Measurements from ENCODE around the gene LACTBL1.
"Not testable (repeated sequence)": the region's sequence is repeated elsewhere in the genome, so short reads cannot be mapped to it uniquely, and the experiment has no call there.

The LACTBL1 gene

GRCh38 chr1:22972760-22973159, at the start of gene LACTBL1:
Gene LACTBL1 (minus strand): TSS chr1:22972866. CDS start chr1:22972316, 550 bp downstream.
- DNase-seq (ENCODE audit: low read depth, low spot score) = no peak

- DNase-seq (ENCODE audit: low read depth, low spot score) = no peak
These were observed 49.2 kb upstream of the LACTBL1 start for GRCh38 chr1:23021834-23022233.

GRCh38 chr1:23020706-23021405, 48.2 kb upstream of the LACTBL1 start:
- peak; percentile 13 for DNase-seq (ENCODE audit: low read depth, low spot score)

GRCh38 chr1:23019863-23020625, 47.4 kb upstream of the LACTBL1 start:
- peak; percentile 64 for DNase-seq (ENCODE audit: low read depth, low spot score)

- DNase-seq (ENCODE audit: low read depth, low spot score) = peak; percentile 99
These were observed 46.6 kb upstream of the LACTBL1 start, which contains the start of gene KDM1A for GRCh38 chr1:23019094-23019862. Gene KDM1A (plus strand): TSS chr1:23019468. CDS start chr1:23019597, 129 bp downstream.

GRCh38 chr1:23018661-23019093, 46.0 kb upstream of the LACTBL1 start:
- DNase-seq (ENCODE audit: low read depth, low spot score) = no peak

- peak; percentile 21 for DNase-seq (ENCODE audit: low read depth, low spot score)
These were observed 41.0 kb upstream of the LACTBL1 start for GRCh38 chr1:23013657-23014056.

GRCh38 chr1:23010025-23010424, 37.4 kb upstream of the LACTBL1 start:
- DNase-seq (ENCODE audit: low read depth, low spot score) = not testable (repeated sequence)

- DNase-seq (ENCODE audit: low read depth, low spot score) = no peak
These were observed 36.2 kb upstream of the LACTBL1 start for GRCh38 chr1:23008901-23009300.

- no peak for DNase-seq (ENCODE audit: low read depth, low spot score)
These were observed 34.4 kb upstream of the LACTBL1 start for GRCh38 chr1:23007106-23007505.

- not testable (repeated sequence) for DNase-seq (ENCODE audit: low read depth, low spot score)
These were observed 32.1 kb upstream of the LACTBL1 start for GRCh38 chr1:23004769-23005168.

GRCh38 chr1:23004112-23004511, 31.4 kb upstream of the LACTBL1 start:
- no peak for DNase-seq (ENCODE audit: low read depth, low spot score)

- not testable (repeated sequence) for DNase-seq (ENCODE audit: low read depth, low spot score)
These were observed 29.6 kb upstream of the LACTBL1 start for GRCh38 chr1:23002218-23002617.

GRCh38 chr1:23000133-23000532, 27.5 kb upstream of the LACTBL1 start:
- not testable (repeated sequence) for DNase-seq (ENCODE audit: low read depth, low spot score)

- DNase-seq (ENCODE audit: low read depth, low spot score) = not testable (repeated sequence)
These were observed 24.9 kb upstream of the LACTBL1 start for GRCh38 chr1:22997528-22997927.

- no peak for DNase-seq (ENCODE audit: low read depth, low spot score)
These were observed 23.1 kb upstream of the LACTBL1 start for GRCh38 chr1:22995774-22996173.

- not testable (repeated sequence) for DNase-seq (ENCODE audit: low read depth, low spot score)
These were observed 20.6 kb upstream of the LACTBL1 start for GRCh38 chr1:22993220-22993795.

- not testable (repeated sequence) for DNase-seq (ENCODE audit: low read depth, low spot score)
These were observed 19.7 kb upstream of the LACTBL1 start for GRCh38 chr1:22992384-22992783.

- DNase-seq (ENCODE audit: low read depth, low spot score) = no peak
These were observed 11.3 kb upstream of the LACTBL1 start for GRCh38 chr1:22983944-22984343.

- not testable (repeated sequence) for DNase-seq (ENCODE audit: low read depth, low spot score)
These were observed 7.8 kb upstream of the LACTBL1 start for GRCh38 chr1:22980471-22980790.

GRCh38 chr1:22978299-22978698, 5.6 kb upstream of the LACTBL1 start:
- peak; percentile 26 for DNase-seq (ENCODE audit: low read depth, low spot score)

All from astrocyte of the hippocampus (primary cell).